ENCODE results near the gene INTS11. TPM values are rescaled to one million over a fixed set of nuclear protein-coding genes. Genes with fewer than 3 reads are reported as not detected.

The INTS11 gene
- total and polyA plus RNA-seq, 2 of the 8 experiments (the other 6 are each of a cell fraction or from before 2014, with no cell fraction given), result 113 to 243 TPM

GRCh38 chr1:1280782-1281481 is 43.5 kb downstream of the INTS11 start:
- Histone ChIP-seq H2AFZ (ENCODE audit: low read length) (no peak overlapping the region), H2BK12ac (ENCODE audit: low read depth, low read length) (no peak overlapping the region), H2BK20ac (ENCODE audit: low read length) (no peak overlapping the region), H3K4me3 (ENCODE audit: extremely low read depth in 1 of 4, insufficient read depth in 2 of 4, low read depth in 3 of 4, low read length in 4 of 4) (no peak overlapping the region), H4K5ac (ENCODE audit: insufficient read length, low read depth, low read length) (no peak overlapping the region), H3K9me3 (ENCODE audit: insufficient read depth in 2 of 2, low read depth in 1 of 2, low read length in 1 of 2) (no peaks in the 10 kb centered on the region), H2BK120ac (replicated peaks; ENCODE audit: low read depth, low read length) (no peak overlapping the region), H2BK15ac (ENCODE audit: low read length) (no peak overlapping the region), H2AK5ac (ENCODE audit: low read depth, low read length) (no peak overlapping the region), H4K91ac (replicated peaks; ENCODE audit: insufficient read length, low read length) (no peak overlapping the region), H3K23ac (ENCODE audit: insufficient read length) (no peak overlapping the region), H3K79me1 (ENCODE audit: low read depth, low read length) (no peaks in the 10 kb centered on the region), H3K56ac (replicated peaks; ENCODE audit: insufficient read length, low read depth, low read length) (no peak overlapping the region), H3K27me3 (replicated peaks in 1 of 4; ENCODE audit: control insufficient read depth in 3 of 4, extremely low read depth in 1 of 4, insufficient read depth in 3 of 4, low read length in 3 of 4) (no peaks in the 10 kb centered on the region), H3K4me1 (replicated peaks in 1 of 4; ENCODE audit: control insufficient read depth in 3 of 4, insufficient read depth in 4 of 4, low read length in 3 of 4) (peaks cover 0 to 2% (median under 1%) of the 10 kb centered on the region in 4 experiments; a peak in 1 of 7 replicates), H3K14ac (ENCODE audit: insufficient read length) (no peak overlapping the region), H3K27ac (ENCODE audit: low read depth, low read length) (no peak overlapping the region), H3K79me2 (ENCODE audit: control insufficient read depth in 1 of 2, insufficient read depth in 2 of 2, low read length in 2 of 2) (no peaks in the 10 kb centered on the region), H2BK5ac (ENCODE audit: low read depth, low read length) (no peak overlapping the region), H3K18ac (ENCODE audit: extremely low read depth, low read length) (no peak overlapping the region), H4K20me1 (replicated peaks in 1 of 2; ENCODE audit: control insufficient read depth in 1 of 2, insufficient read depth in 2 of 2, low read length in 2 of 2) (no peaks in the 10 kb centered on the region), H3K4me2 (ENCODE audit: insufficient read depth in 1 of 2, low read depth in 2 of 2, low read length in 2 of 2) (no peak overlapping the region), H4K8ac (ENCODE audit: extremely low read depth, insufficient read depth, low read length) (no peak overlapping the region), H3K36me3 (ENCODE audit: control insufficient read depth in 2 of 4, insufficient read depth in 4 of 4, low read length in 3 of 4) (no peaks in the 10 kb centered on the region), H3K9ac (replicated peaks in 1 of 4; ENCODE audit: extremely low read depth in 1 of 4, low read depth in 3 of 4, low read length in 3 of 4) (no peak overlapping the region), H3K23me2 (ENCODE audit: low read depth, low read length) (no peaks in the 10 kb centered on the region), H3K4ac (replicated peaks; ENCODE audit: insufficient read length, low read depth, low read length) (no peak overlapping the region)
- WGBS, 2 experiments (ENCODE audit: extremely low coverage in 1 of 2, insufficient coverage in 1 of 2, insufficient read length in 1 of 2, insufficient replicate concordance in 2 of 2, low coverage in 1 of 2, low lambda C conversion rate in 2 of 2, missing lambda C conversion rate in 1 of 2), result 90% methylated on average over 17 of the region's 21 CpGs; no CpG with 5 or more reads in 1 of the 2 experiments
- CTCF ChIA-PET (ENCODE audit: partially characterized antibody), result interaction anchor here (0.6 to 6.1 kb wide), 5 partner anchors 10 to 278 kb away, joined by 3 to 38 read pairs (median 3); no protein-coding TSS in a partner anchor
- FAIRE-seq, result no peak
- POLR2A ChIA-PET (ENCODE audit: partially characterized antibody), result interaction anchor here (1.2 kb wide), 1 partner anchor 13 kb away, joined by 3 read pairs; no protein-coding TSS in a partner anchor
- DNase-seq (ENCODE audit: low read depth in 1 of 2, low spot score in 2 of 2), result no peak
- TF ChIP-seq CBX5 (IDR thresholded peaks at IDR 0.05; ENCODE audit: low read depth, low read length) (no peak), KDM5A (IDR thresholded peaks at IDR 0.05; ENCODE audit: low read length) (no peak), CREB1 (IDR thresholded peaks at IDR 0.05) (no peak), TAF1 (IDR thresholded peaks at IDR 0.05; ENCODE audit: low read depth, low read length) (no peak), BCL11A (IDR thresholded peaks at IDR 0.05; ENCODE audit: low read depth in 2 of 2, low read length in 2 of 2) (no peak), SIN3A (conservative IDR thresholded peaks at IDR 0.05 in 1 of 2, IDR thresholded peaks at IDR 0.05 in 1 of 2; ENCODE audit: low read depth in 1 of 2, low read length in 2 of 2) (no peak), SAP30 (IDR thresholded peaks at IDR 0.05; ENCODE audit: insufficient read depth, insufficient replicate concordance, low read length) (no peak), TAF7 (optimal IDR thresholded peaks at IDR 0.05; ENCODE audit: borderline replicate concordance, low read depth, low read length) (no peak), MAFK (IDR thresholded peaks at IDR 0.05; ENCODE audit: low read depth, low read length) (no peak)
- TF ChIP-seq, protein P1, sequence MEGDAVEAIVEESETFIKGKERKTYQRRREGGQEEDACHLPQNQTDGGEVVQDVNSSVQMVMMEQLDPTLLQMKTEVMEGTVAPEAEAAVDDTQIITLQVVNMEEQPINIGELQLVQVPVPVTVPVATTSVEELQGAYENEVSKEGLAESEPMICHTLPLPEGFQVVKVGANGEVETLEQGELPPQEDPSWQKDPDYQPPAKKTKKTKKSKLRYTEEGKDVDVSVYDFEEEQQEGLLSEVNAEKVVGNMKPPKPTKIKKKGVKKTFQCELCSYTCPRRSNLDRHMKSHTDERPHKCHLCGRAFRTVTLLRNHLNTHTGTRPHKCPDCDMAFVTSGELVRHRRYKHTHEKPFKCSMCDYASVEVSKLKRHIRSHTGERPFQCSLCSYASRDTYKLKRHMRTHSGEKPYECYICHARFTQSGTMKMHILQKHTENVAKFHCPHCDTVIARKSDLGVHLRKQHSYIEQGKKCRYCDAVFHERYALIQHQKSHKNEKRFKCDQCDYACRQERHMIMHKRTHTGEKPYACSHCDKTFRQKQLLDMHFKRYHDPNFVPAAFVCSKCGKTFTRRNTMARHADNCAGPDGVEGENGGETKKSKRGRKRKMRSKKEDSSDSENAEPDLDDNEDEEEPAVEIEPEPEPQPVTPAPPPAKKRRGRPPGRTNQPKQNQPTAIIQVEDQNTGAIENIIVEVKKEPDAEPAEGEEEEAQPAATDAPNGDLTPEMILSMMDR (IDR thresholded peaks at IDR 0.05; ENCODE audit: control extremely low read depth in 1 of 3, insufficient read depth in 1 of 3, low read depth in 1 of 3, low read length in 3 of 3), result no peak

Measured in H1 (cell line).